Measurements from ENCODE around the gene CCNYL1. TPM values are rescaled to one million over a fixed set of nuclear protein-coding genes. Genes with fewer than 3 reads are reported as not detected.
A peak's percentile ranks its signal among the peaks of the same experiment; 100 is the strongest.

CCNYL1 gene
- polyA plus RNA-seq, 4 donors: 8.2 to 18.4 (median 15.2) TPM

DNA sequence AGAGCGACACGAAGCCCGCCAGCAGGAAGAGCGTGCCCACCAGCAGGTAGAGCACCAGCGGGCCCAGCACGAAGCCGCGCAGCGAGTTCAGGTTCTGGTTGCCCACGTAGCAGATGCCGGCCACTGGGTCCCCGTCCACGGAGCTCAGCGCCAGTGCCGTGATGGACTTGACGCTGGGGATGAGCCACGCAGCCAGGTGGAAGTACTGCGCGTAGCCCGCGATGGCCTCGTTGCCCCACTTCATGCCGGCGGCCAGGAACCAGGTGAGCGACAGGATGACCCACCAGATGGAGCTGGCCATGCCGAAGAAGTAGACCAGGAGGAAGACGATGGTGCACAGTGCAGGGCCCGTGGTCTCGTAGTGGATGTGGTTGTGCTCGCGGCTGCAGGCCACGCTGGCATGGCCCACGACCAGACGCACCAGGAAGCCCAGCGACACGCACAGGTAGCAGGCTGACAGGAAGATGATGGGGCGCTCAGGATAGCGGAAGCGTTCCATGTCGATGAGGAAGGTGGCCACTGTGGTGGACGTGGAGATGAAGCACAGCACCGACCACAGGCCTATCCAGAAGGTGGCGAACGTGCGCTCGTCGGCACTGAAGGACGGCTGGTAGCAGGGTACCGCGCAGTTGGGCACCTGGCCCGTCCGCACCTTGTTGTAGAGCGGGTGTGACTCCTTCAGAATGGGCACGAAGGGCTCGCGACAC is 56.2 kb downstream of the CCNYL1 start:
- H3K27ac ChIP-seq (ENCODE audit: low read depth in 1 of 3, low read length in 2 of 3): peak overlapping the region; percentile 83 to 99 (median 98)
- no peak for FAIRE-seq
- H3K27me3 ChIP-seq (ENCODE audit: control insufficient read depth in 3 of 3, insufficient read depth in 3 of 3, low read length in 3 of 3): no peaks in the 10 kb centered on the region

DNA sequence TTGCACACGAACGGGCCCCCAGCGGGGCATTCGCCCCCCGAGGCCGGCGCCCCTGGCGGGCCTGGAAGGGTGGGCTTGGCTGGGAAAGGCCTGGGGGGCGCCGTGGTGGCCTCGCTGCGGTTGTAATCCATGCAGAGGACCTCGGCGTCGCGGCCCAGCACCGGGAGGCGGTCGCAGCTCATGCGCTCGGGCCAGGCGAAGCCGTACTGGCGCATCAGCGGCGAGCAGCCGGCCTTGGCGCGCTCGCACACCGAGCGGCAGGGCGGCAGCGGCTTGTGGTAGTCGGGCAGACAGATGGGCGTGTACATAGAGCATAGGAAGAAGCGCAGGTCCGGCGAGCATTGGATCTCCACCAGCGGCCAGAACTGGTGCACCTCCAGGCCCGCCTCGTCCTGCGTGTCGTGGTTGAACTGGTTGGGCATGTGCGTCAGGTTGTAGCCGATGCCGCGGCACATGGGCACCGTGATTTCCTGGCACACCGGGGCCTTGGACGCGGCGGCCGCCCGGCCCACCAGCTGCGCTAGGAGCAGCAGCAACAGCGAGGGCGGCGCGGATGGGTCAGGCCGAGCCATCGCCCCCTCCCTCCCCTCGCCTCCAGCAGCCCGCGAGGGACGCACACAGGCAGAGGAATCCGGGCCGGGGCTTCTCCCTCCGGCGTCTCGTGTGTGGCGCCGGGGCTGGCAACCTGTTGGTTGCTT is 56.9 kb downstream of the CCNYL1 start:
- Histone ChIP-seq H3K9me3 (ENCODE audit: control insufficient read depth in 2 of 2, insufficient read depth in 1 of 2, low read depth in 1 of 2, low read length in 1 of 2) (no peaks in the 10 kb centered on the region), H3K4me1 (ENCODE audit: control insufficient read depth in 3 of 3, insufficient read depth in 2 of 3, low read depth in 1 of 3, low read length in 2 of 3) (peaks cover 0 to 37% (median 4%) of the 10 kb centered on the region in 3 donors), H3K4me3 (ENCODE audit: low read depth in 1 of 3, low read length in 3 of 3) (peak overlapping the region; percentile 79 to 99 (median 84)), H3K27me3 (ENCODE audit: control insufficient read depth in 3 of 3, insufficient read depth in 3 of 3, low read length in 3 of 3) (no peaks in the 10 kb centered on the region), H3K27ac (ENCODE audit: low read depth in 1 of 3, low read length in 2 of 3) (peak overlapping the region; percentile 83 to 99 (median 98)), H3K36me3 (ENCODE audit: control insufficient read depth in 3 of 3, insufficient read depth in 2 of 3, low read depth in 1 of 3, low read length in 3 of 3) (peaks cover 0 to 35% (median 10%) of the 10 kb centered on the region in 3 donors)
- FAIRE-seq: no peak
- peak in 1 of 2 donors; percentile 70 for DNase-seq
- WGBS, 3 donors: 1 to 2% (median 2%) methylated on average over 73 of the region's 73 CpGs

More for the DNA sequence above, 56.2 kb downstream of the CCNYL1 start:
- peaks cover 0 to 44% (median 4%) of the 10 kb centered on the region in 3 donors for H3K4me1 ChIP-seq (ENCODE audit: control insufficient read depth in 3 of 3, insufficient read depth in 2 of 3, low read depth in 1 of 3, low read length in 2 of 3)
- peak overlapping the region in 2 of 3 donors; percentile 84 to 99 for H3K4me3 ChIP-seq (ENCODE audit: low read depth in 1 of 3, low read length in 3 of 3)
- peaks cover 0 to 35% (median 10%) of the 10 kb centered on the region in 3 donors for H3K36me3 ChIP-seq (ENCODE audit: control insufficient read depth in 3 of 3, insufficient read depth in 2 of 3, low read depth in 1 of 3, low read length in 3 of 3)
- H3K9me3 ChIP-seq (ENCODE audit: control insufficient read depth in 2 of 2, insufficient read depth in 1 of 2, low read depth in 1 of 2, low read length in 1 of 2): no peaks in the 10 kb centered on the region
- peak; percentile 78 to 81 for DNase-seq
- 16 to 49% (median 37%) methylated on average over 56 of the region's 56 CpGs for WGBS, 3 donors

DNA sequence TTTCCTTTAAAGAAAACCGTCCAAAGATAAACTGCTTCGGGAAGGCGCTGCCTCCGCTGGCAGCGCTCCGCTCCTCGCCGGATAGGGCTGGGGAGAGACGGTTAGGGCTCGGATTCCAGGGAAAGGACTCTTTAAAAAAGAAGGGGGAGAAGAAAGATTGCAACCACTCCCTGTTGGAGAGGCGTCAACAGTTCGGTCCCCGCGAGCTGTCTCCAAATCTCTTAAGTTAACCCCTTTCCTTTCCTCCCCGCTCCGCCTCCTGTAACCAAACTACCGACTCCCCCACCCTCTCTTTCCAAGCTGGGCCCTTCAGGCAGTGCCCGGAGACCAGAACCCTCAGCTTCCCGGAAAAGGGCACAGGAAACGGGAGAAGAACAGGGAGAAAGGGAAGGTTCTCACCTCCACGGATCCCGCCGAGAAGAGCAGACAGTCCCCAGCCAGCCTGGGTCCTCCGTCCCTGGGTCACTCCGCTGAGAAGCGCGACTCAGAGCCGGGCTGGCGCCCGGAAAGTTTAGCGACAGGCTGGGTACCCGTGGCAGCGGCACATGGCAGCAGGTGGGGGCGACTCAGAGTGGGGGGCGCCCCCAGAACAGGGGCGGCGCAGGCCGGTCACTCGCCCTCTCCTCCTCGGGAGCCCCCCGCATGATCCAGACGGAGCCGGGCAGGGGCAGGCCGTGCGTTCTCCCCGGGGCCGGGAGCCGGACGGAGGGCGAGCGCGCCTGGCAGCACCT is 57.6 kb downstream of the CCNYL1 start:
- H3K4me3 ChIP-seq (ENCODE audit: low read depth in 1 of 3, low read length in 3 of 3): peak overlapping the region; percentile 79 to 99 (median 84)
- H3K4me1 ChIP-seq (ENCODE audit: control insufficient read depth in 3 of 3, insufficient read depth in 2 of 3, low read depth in 1 of 3, low read length in 2 of 3): peaks cover 0 to 30% (median 4%) of the 10 kb centered on the region in 3 donors
- H3K27me3 ChIP-seq (ENCODE audit: control insufficient read depth in 3 of 3, insufficient read depth in 3 of 3, low read length in 3 of 3): no peaks in the 10 kb centered on the region
- peaks cover 0 to 30% (median 8%) of the 10 kb centered on the region in 3 donors for H3K36me3 ChIP-seq (ENCODE audit: control insufficient read depth in 3 of 3, insufficient read depth in 2 of 3, low read depth in 1 of 3, low read length in 3 of 3)
- 0 to 1% (median 1%) methylated on average over 40 to 52 of the region's 52 CpGs for WGBS, 3 donors
- FAIRE-seq: no peak
- H3K27ac ChIP-seq (ENCODE audit: low read depth in 1 of 3, low read length in 2 of 3): peak overlapping the region; percentile 83 to 99 (median 98)
- no peaks in the 10 kb centered on the region for H3K9me3 ChIP-seq (ENCODE audit: control insufficient read depth in 2 of 2, insufficient read depth in 1 of 2, low read depth in 1 of 2, low read length in 1 of 2)
- peak in 1 of 2 donors; percentile 70 for DNase-seq

DNA sequence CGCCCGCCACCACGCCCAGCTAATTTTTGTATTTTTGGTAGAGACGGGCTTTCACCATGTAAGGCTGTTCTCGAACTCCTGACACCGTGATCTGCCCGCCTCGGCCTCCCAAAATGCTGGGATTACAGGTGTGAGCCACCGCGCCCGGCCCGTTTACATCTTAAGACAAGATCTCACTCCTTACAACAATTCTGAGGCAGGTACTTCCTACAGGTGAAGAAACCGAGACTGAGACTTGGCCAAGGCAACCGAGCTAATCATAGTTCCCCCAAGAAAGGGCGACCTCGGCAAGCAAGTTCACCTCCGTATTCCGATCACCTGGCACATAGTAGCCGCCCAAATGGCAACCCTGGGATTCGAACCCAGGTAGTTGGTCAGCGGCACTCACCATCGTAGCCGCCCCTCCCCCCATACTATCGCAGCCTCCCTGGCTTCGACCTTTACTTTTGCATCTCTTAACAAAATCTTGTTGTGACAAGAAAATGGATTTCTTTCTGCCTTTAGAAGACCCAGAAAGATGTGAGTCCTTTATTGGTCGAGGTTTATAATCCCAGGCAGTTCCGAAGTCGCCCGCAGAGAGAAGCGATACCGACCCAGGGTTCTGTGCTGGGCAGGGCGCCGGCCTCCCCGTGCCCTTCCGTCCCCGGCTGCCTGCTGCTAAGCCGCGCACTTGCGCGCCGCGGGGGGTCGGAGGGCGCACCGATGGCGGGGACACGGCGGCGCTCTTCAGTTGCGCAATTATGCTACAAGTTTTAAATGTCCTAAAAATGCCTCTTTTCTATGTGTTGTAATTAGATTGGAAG is 59.4 kb downstream of the CCNYL1 start:
- Histone ChIP-seq H3K36me3 (ENCODE audit: control insufficient read depth in 3 of 3, insufficient read depth in 2 of 3, low read depth in 1 of 3, low read length in 3 of 3) (peaks cover 0 to 25% (median 4%) of the 10 kb centered on the region in 3 donors), H3K9me3 (ENCODE audit: control insufficient read depth in 2 of 2, insufficient read depth in 1 of 2, low read depth in 1 of 2, low read length in 1 of 2) (no peaks in the 10 kb centered on the region), H3K4me3 (ENCODE audit: low read depth in 1 of 3, low read length in 3 of 3) (peak overlapping the region in 2 of 3 donors; percentile 23 to 99), H3K27me3 (ENCODE audit: control insufficient read depth in 3 of 3, insufficient read depth in 3 of 3, low read length in 3 of 3) (no peaks in the 10 kb centered on the region), H3K4me1 (ENCODE audit: control insufficient read depth in 3 of 3, insufficient read depth in 2 of 3, low read depth in 1 of 3, low read length in 2 of 3) (peaks cover 2 to 28% (median 4%) of the 10 kb centered on the region in 3 donors), H3K27ac (ENCODE audit: low read depth in 1 of 3, low read length in 2 of 3) (peak overlapping the region; percentile 82 to 93 (median 83))
- WGBS, 3 donors: 15 to 23% (median 20%) methylated on average over 50 of the region's 50 CpGs
- DNase-seq (peak in 1 of 2 donors; percentile 57), FAIRE-seq (no peak)

DNA sequence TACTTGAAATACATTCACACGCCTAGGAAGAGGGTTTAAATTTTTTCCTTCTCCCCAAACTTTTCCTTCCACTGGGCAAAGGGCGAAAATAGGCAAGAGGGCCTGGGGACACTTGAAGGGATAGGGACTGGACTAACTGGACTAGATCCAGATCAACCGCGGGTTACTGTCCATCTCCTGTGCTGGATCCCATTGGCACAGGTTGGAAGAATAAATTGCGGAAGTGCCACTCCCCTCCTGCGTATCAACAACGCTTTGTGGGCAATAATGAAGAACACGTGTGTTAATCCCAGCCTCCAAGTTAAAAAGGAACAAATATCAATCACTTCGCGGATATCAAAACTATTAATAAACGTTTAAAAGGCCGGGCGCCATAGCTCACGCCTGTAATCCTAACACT is 60.0 kb downstream of the CCNYL1 start:
- FAIRE-seq (no peak), DNase-seq (peak in 1 of 2 donors; percentile 88)
- Histone ChIP-seq H3K36me3 (ENCODE audit: control insufficient read depth in 3 of 3, insufficient read depth in 2 of 3, low read depth in 1 of 3, low read length in 3 of 3) (peaks cover 0 to 20% (median 4%) of the 10 kb centered on the region in 3 donors), H3K27ac (ENCODE audit: low read depth in 1 of 3, low read length in 2 of 3) (peak overlapping the region in 2 of 3 donors; percentile 83 to 93), H3K27me3 (ENCODE audit: control insufficient read depth in 3 of 3, insufficient read depth in 3 of 3, low read length in 3 of 3) (no peaks in the 10 kb centered on the region), H3K4me3 (ENCODE audit: low read depth in 1 of 3, low read length in 3 of 3) (peak overlapping the region in 1 of 3 donors; percentile 99), H3K4me1 (ENCODE audit: control insufficient read depth in 3 of 3, insufficient read depth in 2 of 3, low read depth in 1 of 3, low read length in 2 of 3) (peaks cover 2 to 28% (median 6%) of the 10 kb centered on the region in 3 donors), H3K9me3 (ENCODE audit: control insufficient read depth in 2 of 2, insufficient read depth in 1 of 2, low read depth in 1 of 2, low read length in 1 of 2) (no peaks in the 10 kb centered on the region)
- 42 to 72% (median 51%) methylated on average over 14 of the region's 14 CpGs for WGBS, 3 donors

DNA sequence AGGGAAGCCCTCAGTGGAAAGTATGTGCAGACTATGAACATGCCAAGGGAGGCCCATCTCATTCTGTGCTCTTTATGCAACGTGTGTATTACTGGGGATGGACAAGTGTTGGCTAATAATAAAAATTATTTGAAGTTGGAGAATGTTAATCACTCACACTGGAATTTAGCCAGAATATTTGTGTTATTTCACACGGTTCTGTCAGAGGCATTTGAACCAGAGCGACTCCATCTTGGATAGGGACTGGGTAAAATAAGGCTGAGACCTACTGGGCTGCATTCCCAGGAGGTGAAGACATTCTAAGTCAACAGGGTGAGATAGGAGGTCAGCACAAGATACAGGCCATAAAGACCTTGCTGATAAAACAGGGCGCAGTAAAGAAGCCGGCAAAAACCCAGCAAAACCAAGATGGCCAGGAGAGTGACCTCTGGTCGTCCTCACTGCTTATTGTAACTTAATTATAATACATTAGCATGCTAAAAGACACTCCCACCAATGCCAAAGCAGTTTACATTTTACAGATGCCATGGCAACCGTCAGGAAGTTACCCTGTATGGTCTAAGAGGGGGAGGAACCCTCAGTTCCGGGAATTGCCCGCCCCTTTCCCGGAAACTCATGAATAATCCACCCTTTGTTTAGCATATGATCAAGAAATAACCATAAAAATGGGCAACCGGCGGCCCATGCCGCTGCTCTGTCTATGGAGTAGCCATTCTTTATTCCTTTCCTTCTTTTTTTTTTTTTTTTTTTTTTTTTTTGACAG is 60.8 kb downstream of the CCNYL1 start:
- Histone ChIP-seq H3K4me3 (ENCODE audit: low read depth in 1 of 3, low read length in 3 of 3) (no peak overlapping the region), H3K36me3 (ENCODE audit: control insufficient read depth in 3 of 3, insufficient read depth in 2 of 3, low read depth in 1 of 3, low read length in 3 of 3) (peaks cover 0 to 13% (median 0%) of the 10 kb centered on the region in 3 donors), H3K9me3 (ENCODE audit: control insufficient read depth in 2 of 2, insufficient read depth in 1 of 2, low read depth in 1 of 2, low read length in 1 of 2) (no peaks in the 10 kb centered on the region), H3K4me1 (ENCODE audit: control insufficient read depth in 3 of 3, insufficient read depth in 2 of 3, low read depth in 1 of 3, low read length in 2 of 3) (peaks cover 4 to 28% (median 6%) of the 10 kb centered on the region in 3 donors), H3K27ac (ENCODE audit: low read depth in 1 of 3, low read length in 2 of 3) (no peak overlapping the region), H3K27me3 (ENCODE audit: control insufficient read depth in 3 of 3, insufficient read depth in 3 of 3, low read length in 3 of 3) (no peaks in the 10 kb centered on the region)
- 64 to 73% (median 66%) methylated on average over 13 of the region's 13 CpGs for WGBS, 3 donors
- peak in 1 of 2 donors; percentile 69 for DNase-seq
- no peak for FAIRE-seq

DNA sequence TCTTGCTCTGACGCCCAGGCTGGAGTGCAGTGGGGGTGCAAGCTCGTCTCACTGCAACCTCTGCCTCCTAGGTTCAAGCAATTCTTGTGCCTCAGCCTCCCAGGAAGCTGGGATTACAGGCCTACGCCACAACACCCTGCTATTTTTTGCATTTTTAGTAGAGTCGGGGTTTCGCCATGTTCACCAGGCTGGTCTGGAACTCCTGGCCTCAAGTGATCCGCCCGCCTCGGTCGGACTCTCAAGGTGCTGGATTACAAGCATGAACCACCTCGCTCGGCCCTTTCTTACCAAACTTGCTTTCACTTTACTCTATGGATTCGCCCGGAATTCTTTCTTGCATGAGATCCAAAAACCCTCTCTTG is 61.4 kb downstream of the CCNYL1 start:
- H3K27me3 ChIP-seq (ENCODE audit: control insufficient read depth in 3 of 3, insufficient read depth in 3 of 3, low read length in 3 of 3): no peaks in the 10 kb centered on the region
- FAIRE-seq (no peak), DNase-seq (no peak)
- 87 to 90% (median 89%) methylated on average over 13 of the region's 13 CpGs for WGBS, 3 donors
- no peak overlapping the region for H3K27ac ChIP-seq (ENCODE audit: low read depth in 1 of 3, low read length in 2 of 3)
- H3K9me3 ChIP-seq (ENCODE audit: control insufficient read depth in 2 of 2, insufficient read depth in 1 of 2, low read depth in 1 of 2, low read length in 1 of 2): no peaks in the 10 kb centered on the region
- H3K4me1 ChIP-seq (ENCODE audit: control insufficient read depth in 3 of 3, insufficient read depth in 2 of 3, low read depth in 1 of 3, low read length in 2 of 3): peaks cover 5 to 22% (median 6%) of the 10 kb centered on the region in 3 donors
- peaks cover 0 to 7% (median 0%) of the 10 kb centered on the region in 3 donors for H3K36me3 ChIP-seq (ENCODE audit: control insufficient read depth in 3 of 3, insufficient read depth in 2 of 3, low read depth in 1 of 3, low read length in 3 of 3)
- H3K4me3 ChIP-seq (ENCODE audit: low read depth in 1 of 3, low read length in 3 of 3): no peak overlapping the region
